HepG2 (cell line): Measurements from ENCODE around the gene OR4D9.

ENCODE experiments used
- BRD4 ChIP-seq: sonication (generic); formaldehyde crosslinking; IDR thresholded peaks from 2 replicates; pipeline ENCODE4 v1.4.0; 2020; ENCODE audit warnings: missing genetic modification reagents
- ELF1 ChIP-seq: sonication (generic); formaldehyde crosslinking; IDR thresholded peaks from 2 replicates; pipeline ENCODE4 v1.4.0; 2020; ENCODE audit warnings: missing genetic modification reagents
- HBP1 ChIP-seq: IDR thresholded peaks from 2 replicates; pipeline ENCODE4 v1.6.1; 2016; ENCODE audit warnings: low read depth, control low read depth
- MEIS2 ChIP-seq: sonication (generic); formaldehyde crosslinking; IDR thresholded peaks from 2 replicates; pipeline ENCODE4 v1.9.0; 2021; ENCODE audit warnings: mild to moderate bottlenecking, missing genetic modification reagents
- NR3C1 ChIP-seq: sonication (generic); formaldehyde crosslinking; IDR thresholded peaks from 2 replicates; pipeline ENCODE4 v1.4.0; 2020; ENCODE audit warnings: missing genetic modification reagents
- POLR2AphosphoS5 ChIP-seq: IDR thresholded peaks from 2 replicates; pipeline ENCODE4 v1.6.1; 2012; ENCODE audit warnings: low read depth, low read length
- SIN3A ChIP-seq: IDR thresholded peaks from 2 replicates; pipeline ENCODE4 v1.6.1; 2011; ENCODE audit warnings: low read depth, mild to moderate bottlenecking, control low read depth, low read length, borderline replicate concordance
- ZNF589 ChIP-seq: sonication (generic); formaldehyde crosslinking; conservative IDR thresholded peaks from 2 replicates; pipeline ENCODE4 v1.8.0; 2022; ENCODE audit warnings: mild to moderate bottlenecking, moderate library complexity, missing genetic modification reagents
- ZNF841 ChIP-seq: sonication (generic); formaldehyde crosslinking; IDR thresholded peaks from 2 replicates; pipeline ENCODE4 v1.8.1; 2023; ENCODE audit warnings: missing genetic modification reagents, borderline replicate concordance
- ZSCAN29 ChIP-seq: sonication (generic); formaldehyde crosslinking; conservative IDR thresholded peaks from 2 replicates; pipeline ENCODE4 v1.4.0; 2020; ENCODE audit warnings: mild to moderate bottlenecking, missing genetic modification reagents
- TF ChIP-seq, protein P1 (sequence below): sonication (generic); formaldehyde crosslinking; IDR thresholded peaks from 2 replicates; pipeline ENCODE4 v1.5.0; 2020; ENCODE audit warnings: mild to moderate bottlenecking, missing genetic modification reagents, moderate library complexity
- TF ChIP-seq, protein P2 (sequence below), 2 experiments: fragments of 450-650 bp in 1 of 2; sonication (generic) in 1 of 2; formaldehyde crosslinking in 1 of 2; IDR thresholded peaks; 2 replicates each; pipeline versions ENCODE4 v1.6.1 to v1.8.0; 2016 to 2022; ENCODE audit warnings: antibody characterized with exemption in 1 of 2, mild to moderate bottlenecking in 1 of 2, missing genetic modification reagents in 1 of 2

GRCh38 chr11:59510941-59511589, at the start of gene OR4D9:
- TF ChIP-seq BRD4 (CRISPR knock-in tag) (no peak), POLR2AphosphoS5 (no peak), ZSCAN29 (CRISPR knock-in tag) (no peak), ZNF841 (CRISPR knock-in tag) (no peak), HBP1 (CRISPR knock-in tag) (no peak), SIN3A (no peak), ZNF589 (CRISPR knock-in tag) (no peak), ELF1 (CRISPR knock-in tag) (no peak), MEIS2 (no peak), NR3C1 (CRISPR knock-in tag) (no peak)
- TF ChIP-seq, protein P1, sequence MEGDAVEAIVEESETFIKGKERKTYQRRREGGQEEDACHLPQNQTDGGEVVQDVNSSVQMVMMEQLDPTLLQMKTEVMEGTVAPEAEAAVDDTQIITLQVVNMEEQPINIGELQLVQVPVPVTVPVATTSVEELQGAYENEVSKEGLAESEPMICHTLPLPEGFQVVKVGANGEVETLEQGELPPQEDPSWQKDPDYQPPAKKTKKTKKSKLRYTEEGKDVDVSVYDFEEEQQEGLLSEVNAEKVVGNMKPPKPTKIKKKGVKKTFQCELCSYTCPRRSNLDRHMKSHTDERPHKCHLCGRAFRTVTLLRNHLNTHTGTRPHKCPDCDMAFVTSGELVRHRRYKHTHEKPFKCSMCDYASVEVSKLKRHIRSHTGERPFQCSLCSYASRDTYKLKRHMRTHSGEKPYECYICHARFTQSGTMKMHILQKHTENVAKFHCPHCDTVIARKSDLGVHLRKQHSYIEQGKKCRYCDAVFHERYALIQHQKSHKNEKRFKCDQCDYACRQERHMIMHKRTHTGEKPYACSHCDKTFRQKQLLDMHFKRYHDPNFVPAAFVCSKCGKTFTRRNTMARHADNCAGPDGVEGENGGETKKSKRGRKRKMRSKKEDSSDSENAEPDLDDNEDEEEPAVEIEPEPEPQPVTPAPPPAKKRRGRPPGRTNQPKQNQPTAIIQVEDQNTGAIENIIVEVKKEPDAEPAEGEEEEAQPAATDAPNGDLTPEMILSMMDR (CRISPR knock-in tag) = no peak
- TF ChIP-seq, protein P2, sequence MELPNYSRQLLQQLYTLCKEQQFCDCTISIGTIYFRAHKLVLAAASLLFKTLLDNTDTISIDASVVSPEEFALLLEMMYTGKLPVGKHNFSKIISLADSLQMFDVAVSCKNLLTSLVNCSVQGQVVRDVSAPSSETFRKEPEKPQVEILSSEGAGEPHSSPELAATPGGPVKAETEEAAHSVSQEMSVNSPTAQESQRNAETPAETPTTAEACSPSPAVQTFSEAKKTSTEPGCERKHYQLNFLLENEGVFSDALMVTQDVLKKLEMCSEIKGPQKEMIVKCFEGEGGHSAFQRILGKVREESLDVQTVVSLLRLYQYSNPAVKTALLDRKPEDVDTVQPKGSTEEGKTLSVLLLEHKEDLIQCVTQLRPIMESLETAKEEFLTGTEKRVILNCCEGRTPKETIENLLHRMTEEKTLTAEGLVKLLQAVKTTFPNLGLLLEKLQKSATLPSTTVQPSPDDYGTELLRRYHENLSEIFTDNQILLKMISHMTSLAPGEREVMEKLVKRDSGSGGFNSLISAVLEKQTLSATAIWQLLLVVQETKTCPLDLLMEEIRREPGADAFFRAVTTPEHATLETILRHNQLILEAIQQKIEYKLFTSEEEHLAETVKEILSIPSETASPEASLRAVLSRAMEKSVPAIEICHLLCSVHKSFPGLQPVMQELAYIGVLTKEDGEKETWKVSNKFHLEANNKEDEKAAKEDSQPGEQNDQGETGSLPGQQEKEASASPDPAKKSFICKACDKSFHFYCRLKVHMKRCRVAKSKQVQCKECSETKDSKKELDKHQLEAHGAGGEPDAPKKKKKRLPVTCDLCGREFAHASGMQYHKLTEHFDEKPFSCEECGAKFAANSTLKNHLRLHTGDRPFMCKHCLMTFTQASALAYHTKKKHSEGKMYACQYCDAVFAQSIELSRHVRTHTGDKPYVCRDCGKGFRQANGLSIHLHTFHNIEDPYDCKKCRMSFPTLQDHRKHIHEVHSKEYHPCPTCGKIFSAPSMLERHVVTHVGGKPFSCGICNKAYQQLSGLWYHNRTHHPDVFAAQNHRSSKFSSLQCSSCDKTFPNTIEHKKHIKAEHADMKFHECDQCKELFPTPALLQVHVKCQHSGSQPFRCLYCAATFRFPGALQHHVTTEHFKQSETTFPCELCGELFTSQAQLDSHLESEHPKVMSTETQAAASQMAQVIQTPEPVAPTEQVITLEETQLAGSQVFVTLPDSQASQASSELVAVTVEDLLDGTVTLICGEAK (IDR thresholded peaks at IDR 0.05) = no peak
- TF ChIP-seq, protein P2 (CRISPR knock-in tag; IDR thresholded peaks at IDR 0.05) = no peak
